Hair follicle dermal papilla cell (primary cell): ENCODE measurements around the gene LDLRAD2. TPM values are rescaled to one million over a fixed set of nuclear protein-coding genes. Genes with fewer than 3 reads are reported as not detected.

Experiments used
- total RNA-seq: library from RNA; depleted of rRNA; stranded (reverse); fragments of >200 nt; gene quantifications from 2 replicates; pipeline ENCODE4 v1.2.3, GENCODE V29; 2012

The LDLRAD2 gene, protein sequence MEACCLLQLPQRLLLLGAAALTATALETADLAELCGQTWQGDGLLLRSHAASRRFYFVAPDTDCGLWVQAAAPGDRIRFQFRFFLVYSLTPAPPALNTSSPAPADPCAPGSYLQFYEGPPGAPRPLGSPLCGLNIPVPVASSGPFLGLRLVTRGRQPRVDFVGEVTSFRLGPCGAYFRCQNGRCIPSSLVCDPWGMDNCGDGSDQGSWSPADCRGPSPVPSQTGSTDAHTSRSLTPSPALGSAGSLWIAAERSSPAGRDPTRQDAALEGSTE
- 0.16 TPM in 1 of 2 replicates, not detected in the other for total RNA-seq

GRCh38 chr1:21811875-21812305 lies at the start of gene LDLRAD2:
Gene LDLRAD2 (plus strand): TSS chr1:21812265. CDS start chr1:21812452, 187 bp downstream.

DNA sequence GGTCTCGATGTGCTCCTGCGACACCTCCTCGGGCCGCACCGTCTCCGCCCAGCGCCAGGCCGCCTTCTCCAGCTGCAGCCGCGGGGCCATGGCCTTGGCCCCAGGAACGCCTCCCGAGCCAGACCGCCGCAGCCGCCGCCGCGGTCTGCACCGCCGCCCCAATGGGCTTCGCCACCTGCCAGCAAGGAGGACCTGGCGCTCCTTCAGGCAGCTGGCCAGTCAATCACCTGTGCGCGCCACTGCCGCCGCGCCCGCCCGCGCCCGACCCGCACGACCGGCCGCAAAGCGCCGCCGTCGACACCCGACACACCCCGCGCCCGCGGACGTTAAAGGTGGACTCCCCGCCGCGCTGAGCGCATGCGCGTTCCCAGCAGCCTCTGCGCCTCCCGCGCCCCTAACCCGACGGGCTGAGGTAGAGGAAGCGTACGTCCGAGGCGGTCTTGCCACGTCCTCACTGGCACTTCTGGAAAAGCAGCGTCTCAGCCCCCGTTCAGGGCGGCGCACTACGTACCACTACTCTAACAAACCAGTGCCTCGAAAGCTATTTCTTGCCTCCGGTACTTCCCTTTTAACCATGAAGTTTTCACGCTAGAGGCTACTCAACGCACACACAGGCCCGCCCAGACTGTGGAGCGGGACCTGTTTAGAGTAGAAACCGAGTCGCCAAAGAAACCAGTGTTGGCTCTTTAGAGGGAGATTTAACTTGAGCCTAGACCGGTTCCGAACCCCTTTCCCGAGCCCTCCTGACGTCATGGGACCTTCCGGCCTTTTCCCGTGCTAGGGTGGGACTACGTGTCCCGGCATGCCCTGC lies 29.0 kb upstream of the LDLRAD2 start, which contains the start of gene USP48:
Gene USP48, minus strand, starts transcription at position 282 of the 811 bp plus-strand sequence. Its CDS starts 192 bp downstream, at position 90.

Other genes starting within 250 kb of the LDLRAD2 start
- 0.16 and 0.24 TPM in 2 replicates for gene RAP1GAP, start 142.9 kb upstream of the LDLRAD2 start, total RNA-seq
- 42.5 and 50.3 TPM in 2 replicates for gene USP48, start 29.1 kb upstream of the LDLRAD2 start, total RNA-seq
- gene HSPG2, start 125.0 kb downstream of the LDLRAD2 start, total RNA-seq = 133 and 142 TPM in 2 replicates
- not detected in 2 replicates for gene CELA3B, start 164.8 kb downstream of the LDLRAD2 start, total RNA-seq
- not detected in 2 replicates for gene CELA3A, start 189.4 kb downstream of the LDLRAD2 start, total RNA-seq
- 432 and 437 TPM in 2 replicates for gene CDC42, start 240.4 kb downstream of the LDLRAD2 start, total RNA-seq